VCaP (cell line): Measurements from ENCODE around the gene CCDC8.

Source experiments
- H3K27ac ChIP-seq: fragments of 450-650 bp; 2 replicates; pipeline ENCODE4 v1.5.1; 2017
- TF ChIP-seq, protein P1 (sequence below): fragments of 450-650 bp; conservative IDR thresholded peaks from 2 replicates; pipeline ENCODE4 v1.5.1; 2017; ENCODE audit warnings: mild to moderate bottlenecking, moderate library complexity

The CCDC8 gene

DNA sequence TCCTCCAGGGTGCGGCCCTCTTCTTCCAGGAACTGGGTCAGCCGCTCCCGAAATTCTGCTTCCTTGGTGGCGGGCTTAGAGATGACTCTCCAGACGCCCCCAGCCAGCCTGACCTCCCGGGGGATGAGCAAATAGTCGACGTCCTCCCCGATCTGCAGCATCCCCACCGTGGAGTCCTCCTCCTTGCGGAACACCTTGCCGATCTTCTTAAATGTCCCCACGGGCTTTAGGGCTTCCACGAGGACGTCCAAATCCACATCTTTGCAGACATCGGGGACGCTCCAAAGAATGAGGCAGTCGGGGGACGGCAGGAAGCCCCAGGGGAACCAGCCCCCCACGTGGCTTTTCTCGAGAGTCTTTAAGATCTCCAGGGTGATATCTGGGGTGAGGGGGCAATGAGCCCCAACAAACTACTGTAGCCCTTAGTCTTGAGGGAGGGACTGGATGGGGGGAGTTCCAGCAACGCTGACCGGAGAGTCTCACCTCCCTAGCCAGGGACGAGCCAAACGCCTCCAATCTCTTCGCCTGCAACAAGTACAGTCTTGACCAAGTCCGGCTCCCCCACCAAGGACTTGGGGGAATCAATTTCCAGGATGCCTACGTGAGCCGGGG is 608 bp downstream of the CCDC8 start:
- TF ChIP-seq, protein P1, sequence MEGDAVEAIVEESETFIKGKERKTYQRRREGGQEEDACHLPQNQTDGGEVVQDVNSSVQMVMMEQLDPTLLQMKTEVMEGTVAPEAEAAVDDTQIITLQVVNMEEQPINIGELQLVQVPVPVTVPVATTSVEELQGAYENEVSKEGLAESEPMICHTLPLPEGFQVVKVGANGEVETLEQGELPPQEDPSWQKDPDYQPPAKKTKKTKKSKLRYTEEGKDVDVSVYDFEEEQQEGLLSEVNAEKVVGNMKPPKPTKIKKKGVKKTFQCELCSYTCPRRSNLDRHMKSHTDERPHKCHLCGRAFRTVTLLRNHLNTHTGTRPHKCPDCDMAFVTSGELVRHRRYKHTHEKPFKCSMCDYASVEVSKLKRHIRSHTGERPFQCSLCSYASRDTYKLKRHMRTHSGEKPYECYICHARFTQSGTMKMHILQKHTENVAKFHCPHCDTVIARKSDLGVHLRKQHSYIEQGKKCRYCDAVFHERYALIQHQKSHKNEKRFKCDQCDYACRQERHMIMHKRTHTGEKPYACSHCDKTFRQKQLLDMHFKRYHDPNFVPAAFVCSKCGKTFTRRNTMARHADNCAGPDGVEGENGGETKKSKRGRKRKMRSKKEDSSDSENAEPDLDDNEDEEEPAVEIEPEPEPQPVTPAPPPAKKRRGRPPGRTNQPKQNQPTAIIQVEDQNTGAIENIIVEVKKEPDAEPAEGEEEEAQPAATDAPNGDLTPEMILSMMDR, result no peak
- no peak overlapping the region for H3K27ac ChIP-seq

DNA sequence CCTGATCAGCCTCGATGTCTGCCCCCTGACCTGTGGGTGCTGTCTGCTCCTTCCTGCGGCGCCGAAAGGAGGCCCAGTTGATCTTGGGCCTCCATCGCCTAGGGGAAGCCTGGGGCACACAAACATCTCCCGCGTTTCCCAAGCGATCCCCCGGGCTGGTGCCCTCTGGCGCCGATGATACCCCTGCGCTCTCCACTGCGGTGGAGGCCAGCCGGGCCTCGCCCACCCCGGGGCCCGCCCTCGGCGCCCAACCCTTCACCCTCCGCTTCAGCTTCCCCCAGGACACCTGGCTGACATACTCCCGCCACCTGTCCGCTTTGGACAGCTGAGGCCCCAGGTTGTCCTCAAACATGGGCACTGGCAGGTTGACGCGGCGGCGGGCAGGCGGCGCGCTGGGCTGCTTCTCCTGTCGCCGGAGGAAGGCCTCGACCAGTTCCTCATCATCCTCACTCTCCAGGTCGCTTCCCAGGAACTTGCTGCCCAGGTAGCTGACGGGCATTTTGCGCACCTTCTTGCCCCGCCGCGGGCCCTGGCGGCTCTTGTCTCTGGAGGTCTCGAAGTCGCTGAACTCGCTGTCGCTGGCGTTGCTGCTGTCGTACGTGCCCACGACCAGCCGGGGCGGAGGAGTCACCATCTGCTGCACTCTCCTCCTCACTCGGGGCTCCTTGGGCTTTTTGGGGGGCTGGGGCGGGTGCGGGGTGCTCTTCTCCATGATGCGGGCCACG is 1.3 kb downstream of the CCDC8 start:
- TF ChIP-seq, protein P1, result no peak
- H3K27ac ChIP-seq, result no peak overlapping the region

GRCh38 chr19:46411088-46411924 is 2.1 kb downstream of the CCDC8 start:
- no peak overlapping the region for H3K27ac ChIP-seq
- TF ChIP-seq, protein P1, result no peak

GRCh38 chr19:46410205-46411087 is 2.9 kb downstream of the CCDC8 start:
- TF ChIP-seq, protein P1, result no peak
- no peak overlapping the region for H3K27ac ChIP-seq

GRCh38 chr19:46409191-46409590 is 4.2 kb downstream of the CCDC8 start:
- no peak overlapping the region for H3K27ac ChIP-seq
- TF ChIP-seq, protein P1, result no peak

DNA sequence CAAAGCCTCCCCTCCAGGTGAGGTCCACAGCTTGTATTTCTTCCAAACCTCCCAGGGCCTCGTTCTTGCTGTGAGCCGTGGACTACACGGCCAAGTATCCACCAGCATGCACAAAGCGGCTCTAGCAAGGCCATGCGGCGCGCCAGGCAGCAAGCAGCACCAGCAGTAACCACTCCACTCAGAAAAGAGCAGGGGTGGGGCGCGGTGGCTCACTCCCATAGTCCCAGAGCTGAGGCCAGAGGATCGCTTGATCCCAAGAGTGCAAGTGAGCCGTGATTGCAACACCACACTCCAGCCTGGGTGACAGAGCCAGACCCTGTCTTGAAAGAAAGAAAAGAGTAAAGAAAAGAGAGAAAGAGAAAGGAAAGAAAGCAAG is 4.7 kb downstream of the CCDC8 start:
- H3K27ac ChIP-seq, result no peak overlapping the region
- TF ChIP-seq, protein P1, result no peak
